HG02973 (cell line): Measurements from ENCODE around the gene SLC37A3.
"Not testable (repeated sequence)": the region's sequence is repeated elsewhere in the genome, so short reads cannot be mapped to it uniquely, and the experiment has no call there.

Experiments
- ATAC-seq: cut with Tn5 transposase; IDR thresholded peaks from one replicate; pipeline ENCODE4 v1.9.1; 2021; ENCODE audit warnings: moderate library complexity; ENCODE audit not compliant: unreplicated experiment

Gene SLC37A3

DNA sequence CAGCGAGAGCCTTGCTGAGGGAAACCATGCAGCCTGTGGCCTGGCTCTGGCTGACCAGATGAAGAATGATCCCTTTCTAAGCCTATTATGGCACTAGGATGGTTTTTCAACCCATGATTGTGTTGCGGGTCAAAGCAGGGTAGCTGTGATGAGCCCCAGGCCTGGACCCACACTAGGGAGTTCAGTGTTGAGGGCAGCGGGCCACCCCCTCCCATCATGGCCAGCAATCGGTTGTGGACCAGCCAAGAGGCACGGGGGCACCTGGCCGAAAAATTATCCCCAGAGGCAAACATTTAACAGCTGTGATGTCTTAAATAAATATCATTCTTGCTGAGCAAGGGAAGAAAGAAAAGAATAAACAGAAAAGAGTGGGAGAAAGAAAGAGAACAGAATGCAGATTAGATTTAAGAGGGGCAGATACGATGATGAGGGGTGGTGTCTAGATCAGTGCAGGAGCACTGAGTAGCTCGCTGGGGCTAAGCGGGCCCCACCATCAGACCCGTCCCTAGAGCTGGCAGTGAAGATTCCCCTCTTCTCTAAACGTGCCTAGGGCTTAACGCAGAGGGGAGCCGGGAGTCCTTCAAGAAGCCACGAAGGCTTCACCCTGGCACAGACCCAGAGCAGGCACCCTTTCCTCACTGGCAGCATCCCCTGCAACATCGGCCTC lies 82.7 kb downstream of the SLC37A3 start:
- no peak for ATAC-seq

DNA sequence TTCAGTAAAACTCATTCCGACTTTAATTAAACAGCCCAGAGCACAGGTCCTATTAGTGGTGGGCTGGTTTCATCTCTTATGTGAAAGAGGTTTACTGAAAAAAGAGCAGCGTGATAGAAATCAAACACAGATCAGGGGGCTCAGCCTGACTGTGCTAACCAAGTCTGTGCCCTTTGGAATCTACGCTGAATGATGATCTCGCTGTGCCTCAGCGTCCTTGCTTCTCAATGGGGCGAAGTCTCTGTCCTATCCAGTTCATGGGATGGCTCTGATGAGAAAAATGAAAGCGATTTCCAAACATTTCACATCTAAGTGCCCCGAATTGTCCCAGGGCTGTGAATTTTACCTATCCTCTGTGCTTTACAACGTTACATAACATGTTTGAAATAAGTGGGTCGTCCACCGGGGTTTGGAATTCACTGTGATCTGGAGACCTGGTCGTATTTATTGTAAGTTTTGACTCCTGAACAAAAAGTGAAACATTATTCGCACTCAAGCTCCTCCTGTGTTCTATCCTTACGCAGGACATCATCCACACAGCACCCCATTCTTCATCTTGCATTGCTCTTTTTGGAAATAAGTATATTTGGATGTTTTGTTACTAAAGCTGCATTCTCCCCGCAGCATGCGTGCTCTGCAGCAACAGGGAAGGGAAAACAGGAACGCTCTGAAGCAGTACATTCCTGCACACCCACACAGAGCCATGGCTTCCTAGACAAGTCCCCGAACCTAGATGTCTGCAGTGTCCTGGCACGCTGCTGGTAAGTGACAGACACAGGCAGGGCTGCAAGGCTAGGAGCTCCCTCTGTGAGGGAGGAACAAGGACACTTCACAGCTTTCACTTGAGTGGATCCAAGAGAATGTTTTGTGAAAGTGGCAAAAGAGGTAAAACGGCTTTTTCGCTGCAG lies 83.5 kb downstream of the SLC37A3 start:
- no peak for ATAC-seq

DNA sequence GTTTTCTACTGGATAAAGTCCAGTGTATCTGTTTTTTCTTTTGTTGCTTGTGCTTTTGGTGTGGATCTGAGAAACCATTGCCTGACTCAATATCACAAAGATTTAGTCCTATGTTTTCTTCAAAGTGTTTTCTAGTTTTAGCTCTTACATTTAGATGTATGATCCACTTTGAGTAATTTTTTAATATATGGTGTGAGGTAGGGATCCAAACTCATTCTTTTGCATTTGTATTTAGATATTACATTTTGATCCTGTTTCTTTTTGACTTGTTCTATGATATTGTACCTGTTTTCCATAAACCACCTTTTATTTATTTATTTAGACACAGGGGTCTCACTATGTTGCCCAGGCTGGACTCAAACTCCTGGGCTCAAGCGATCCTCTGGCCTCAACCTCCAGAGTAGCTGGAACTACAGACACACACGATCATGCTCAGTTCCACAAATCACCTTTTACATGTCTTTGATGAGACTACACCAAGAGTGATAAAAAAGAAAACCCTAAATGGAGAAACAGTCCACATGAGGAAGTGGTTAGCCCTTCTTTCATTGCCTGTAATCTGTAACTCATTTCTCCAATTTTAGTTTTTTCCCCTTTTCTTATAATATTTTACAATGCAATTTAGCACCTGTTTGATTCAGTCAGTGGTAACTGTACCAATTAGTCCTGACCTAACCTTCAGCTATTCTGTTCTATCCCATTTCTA lies 86.0 kb downstream of the SLC37A3 start:
- no peak for ATAC-seq

DNA sequence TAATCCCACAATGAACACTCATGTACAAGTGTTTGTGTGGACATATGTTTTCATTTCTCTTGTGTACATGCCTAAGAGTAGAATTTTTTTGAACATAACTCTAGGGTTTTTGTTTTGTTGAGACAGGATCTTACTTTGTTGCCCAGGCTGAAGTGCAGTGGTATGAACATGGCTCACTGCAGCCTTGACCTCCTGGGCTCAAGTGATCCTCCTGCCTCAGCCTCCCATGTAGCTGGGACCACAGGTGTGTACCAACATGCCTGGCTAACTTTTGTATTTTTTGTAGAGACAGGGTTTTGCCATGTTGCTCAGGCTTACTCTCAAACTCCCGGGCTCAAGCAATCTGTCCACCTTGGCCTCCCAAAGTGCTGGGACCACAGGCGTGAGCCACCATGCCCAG lies 87.2 kb downstream of the SLC37A3 start:
- not testable (repeated sequence) for ATAC-seq

DNA sequence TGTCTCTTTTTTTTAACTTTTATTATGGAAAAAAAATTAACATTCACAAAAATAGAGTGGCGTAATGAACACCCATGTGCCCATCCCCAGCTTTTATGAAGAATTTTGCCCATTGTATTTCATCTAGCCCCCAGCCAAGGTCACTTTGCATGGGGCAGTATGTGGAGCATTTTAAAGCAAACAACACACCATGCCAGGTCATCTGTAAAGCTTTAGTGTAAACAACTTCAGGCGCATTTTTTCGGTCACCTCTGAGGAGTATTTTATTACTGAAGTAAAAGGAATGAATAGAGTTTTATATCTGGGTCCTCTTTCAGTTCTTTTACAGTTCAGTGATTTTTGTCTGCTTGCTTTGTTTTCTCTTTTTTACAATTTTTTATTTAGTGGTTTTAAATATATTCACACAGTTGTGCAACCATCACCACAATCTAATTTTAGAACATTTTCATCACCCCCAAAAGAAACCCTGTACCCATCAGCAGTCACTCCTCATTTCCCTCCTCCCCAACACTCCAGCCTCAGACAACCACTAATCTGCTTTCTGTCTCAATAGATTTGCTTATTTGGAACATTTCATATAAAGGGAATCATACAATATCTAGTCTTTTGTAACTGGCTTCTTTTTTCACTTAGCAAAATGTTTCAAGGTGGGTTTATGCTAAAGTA lies 87.9 kb downstream of the SLC37A3 start:
- no peak for ATAC-seq

DNA sequence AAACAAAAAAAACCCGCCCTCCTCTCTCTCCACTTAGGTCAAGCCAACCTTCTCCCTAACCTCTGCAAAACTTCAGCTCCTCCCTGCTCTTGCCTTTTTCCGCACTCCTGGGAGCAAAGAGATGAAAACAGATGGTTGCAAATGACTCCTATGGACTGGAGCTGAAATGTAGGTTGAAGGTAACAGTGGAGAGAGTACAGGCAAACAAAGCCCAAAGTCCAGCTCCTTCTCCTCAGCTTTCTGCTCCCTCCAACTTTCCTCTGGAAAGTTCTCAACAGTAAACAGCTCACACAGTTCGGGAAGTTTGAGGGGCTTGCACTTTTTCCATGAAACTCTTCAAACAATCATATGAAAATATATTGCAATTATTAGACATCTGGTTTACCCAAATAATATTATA lies 90.3 kb downstream of the SLC37A3 start:
- no peak for ATAC-seq

DNA sequence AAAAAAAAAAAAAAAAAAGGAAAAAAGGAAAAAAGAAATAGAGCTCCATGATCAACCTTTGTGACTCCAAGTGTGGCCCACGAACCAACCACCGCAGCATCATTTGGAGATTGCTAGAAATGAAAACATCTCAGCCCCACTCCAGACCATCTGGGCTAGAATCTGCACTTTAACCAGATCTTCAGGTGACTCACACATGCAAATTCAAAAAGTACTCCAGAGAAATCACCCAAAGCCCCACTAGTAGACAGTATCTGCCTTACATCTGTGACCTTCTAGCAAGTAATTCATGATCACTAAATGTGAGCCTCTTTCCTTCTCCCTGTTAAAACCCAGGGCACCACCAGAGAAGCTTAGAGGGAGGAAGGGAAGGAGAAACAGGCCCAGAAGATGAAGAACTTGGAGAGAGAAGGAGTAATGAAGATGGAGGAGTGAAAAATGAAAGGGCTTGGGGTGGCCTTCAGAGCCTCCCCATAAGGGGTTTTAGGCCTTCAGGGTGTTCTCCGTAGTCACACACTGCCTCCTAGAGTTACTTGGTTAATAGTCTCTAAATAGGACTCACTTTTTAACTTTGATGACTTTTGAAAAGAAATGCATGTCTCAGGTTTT lies 94.0 kb downstream of the SLC37A3 start:
- no peak for ATAC-seq

DNA sequence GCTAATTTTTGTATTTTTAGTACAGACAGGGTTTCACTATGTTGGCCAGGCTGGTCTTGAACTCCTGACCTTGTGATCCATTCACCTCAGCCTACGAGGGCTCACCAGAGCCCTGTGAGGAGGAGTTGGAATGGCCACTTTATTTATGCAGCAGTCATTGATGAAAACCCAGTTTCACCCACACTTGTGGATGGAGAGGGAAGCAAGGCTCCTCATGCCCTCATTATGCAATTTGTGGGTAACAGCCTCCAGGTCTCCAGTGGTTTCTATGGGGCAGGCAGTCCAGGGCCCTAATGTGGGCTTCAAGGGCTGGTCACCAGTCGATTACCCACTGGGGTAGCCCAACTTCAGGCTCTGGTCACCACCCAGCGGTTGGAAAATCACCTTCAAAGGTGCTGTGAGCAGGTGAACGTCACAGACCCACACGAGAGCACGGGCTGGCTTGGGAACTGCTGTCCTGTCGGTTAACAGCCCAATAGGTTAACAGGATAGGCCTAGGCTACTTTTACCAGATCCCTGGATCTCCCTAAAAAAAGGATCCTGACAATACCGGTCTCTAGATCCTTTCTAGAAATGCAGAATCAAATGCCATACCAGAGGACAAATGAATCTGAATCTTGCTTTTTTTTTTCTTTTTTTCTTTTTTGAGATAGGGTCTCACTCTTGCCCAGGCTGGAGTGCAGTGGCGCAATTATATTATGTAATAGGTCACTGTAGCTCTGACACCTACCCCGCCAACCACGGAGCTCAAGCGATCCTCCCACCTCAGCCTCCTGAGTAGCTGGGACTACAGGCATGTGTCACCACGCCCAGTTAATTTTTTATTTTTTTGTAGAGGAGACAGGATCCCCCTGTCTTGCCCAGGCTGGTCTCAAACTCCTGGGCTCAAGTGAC lies 97.8 kb downstream of the SLC37A3 start:
- ATAC-seq: no peak

DNA sequence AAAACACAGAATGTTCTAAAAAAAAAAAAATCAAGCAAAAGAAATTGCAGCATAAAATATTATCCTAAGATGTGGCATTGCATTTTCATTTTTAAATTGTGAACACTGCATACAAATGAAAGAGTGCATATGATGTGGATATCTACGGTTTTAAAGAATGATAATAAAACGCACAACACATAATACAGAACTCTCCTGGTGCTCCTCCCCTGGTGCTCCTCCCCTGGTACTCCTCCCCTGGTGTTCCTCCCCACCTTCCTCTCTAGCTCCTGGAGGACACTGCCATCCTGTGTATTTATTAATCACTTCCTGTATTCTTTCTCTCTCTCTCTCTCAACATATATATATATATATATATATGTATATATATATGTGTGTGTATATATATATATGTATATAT lies 100.1 kb downstream of the SLC37A3 start:
- ATAC-seq: no peak

DNA sequence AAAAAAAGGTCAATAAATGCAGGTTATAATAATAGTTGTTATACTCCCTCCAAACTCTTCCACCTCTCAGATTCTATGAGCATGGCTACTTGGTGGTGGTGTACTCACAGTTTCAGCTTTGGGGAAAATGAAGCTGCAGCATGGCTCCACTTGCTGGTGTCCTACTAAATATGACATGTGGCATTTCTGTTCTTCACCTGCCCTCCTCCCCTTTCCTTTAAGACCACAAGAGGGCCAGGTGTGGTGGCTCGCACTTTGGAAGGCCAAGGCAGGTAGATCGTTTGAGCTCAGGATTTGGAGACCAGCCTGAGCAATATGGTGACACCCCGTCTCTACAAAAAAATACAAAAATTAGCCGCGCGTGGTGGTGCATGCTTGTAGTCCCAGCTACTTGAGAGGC lies 101.1 kb downstream of the SLC37A3 start:
- ATAC-seq: no peak

DNA sequence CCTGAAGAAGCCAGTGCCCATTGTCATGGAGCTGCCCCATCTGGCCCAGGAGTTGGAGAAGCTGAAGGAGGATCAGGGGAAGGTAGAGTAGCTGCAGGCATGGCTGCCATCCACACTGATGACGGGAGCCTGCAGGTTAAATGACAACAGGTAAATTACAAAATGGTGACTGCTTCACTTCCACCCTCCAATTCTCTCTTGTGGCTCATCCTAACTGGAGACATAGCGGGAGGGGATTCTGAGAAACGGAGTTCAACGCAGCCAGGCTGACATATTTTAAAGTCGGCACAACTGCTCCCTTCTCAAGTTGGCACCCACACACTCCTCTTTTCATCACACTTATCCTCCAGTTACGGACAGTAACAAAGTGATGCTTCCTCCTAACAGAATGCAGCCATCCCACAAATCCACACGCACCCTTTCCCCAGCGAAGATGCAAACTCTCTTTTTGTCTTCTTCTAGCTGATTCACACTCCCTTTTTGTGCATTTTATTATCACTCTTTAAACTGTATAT lies 103.0 kb downstream of the SLC37A3 start:
- ATAC-seq: no peak

DNA sequence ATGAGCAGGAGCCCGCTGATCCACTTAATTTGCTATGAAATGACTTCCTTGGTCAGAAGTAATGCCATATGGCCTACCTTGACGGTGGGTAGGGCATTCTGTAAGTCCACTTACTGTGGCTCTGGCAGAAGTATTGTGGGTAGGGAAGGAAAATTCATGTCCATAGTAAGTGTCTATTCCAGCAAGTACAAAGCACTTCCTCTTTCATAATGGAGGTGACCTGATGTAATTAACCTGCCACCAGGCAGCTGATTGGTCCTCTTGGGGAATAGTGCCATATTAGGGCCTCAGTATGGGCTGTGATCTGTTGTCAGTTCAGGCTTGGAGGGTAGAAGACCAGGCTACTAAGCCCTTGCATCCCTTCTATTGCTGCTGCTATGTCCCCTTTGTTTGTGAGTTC lies 103.9 kb downstream of the SLC37A3 start:
- ATAC-seq: no peak

DNA sequence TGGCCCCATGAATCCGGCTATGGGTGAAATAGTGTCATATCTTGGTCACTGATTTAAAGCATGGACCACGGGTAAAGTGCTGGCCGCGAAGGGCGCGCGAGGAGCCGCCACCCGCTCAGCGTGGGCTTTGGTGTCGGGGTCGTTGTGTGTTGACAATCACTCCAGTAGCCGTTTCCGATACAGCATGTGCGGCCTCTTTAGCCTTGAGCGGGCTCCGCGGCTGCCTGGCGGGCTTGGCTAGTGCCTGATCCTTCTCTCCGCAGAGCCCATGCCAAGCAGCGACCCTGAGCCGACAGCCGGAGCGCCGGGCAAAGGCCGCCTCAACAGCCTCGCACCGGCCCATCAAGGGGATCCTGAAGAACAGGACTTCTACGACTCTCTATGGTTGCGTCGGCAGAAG lies 105.9 kb downstream of the SLC37A3 start:
- no peak for ATAC-seq

DNA sequence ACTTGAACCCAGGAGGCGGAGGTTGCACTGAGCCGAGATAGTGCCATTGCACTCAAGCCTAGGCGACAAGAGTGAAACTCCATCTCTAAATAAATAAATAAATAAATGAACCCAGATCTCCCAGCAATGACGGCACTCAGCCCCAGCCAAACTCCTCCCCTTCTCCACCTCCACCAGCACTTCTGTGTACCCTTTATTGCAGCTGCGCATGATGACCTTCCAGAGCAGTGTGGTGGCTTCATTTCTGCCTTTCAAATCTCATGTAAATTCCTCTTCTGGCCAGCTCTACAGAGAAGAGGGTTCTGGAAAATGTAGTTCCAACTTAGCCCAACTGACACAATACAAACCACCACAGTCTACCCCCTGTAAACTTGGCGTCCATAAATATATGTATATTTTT lies 108.5 kb downstream of the SLC37A3 start:
- no peak for ATAC-seq

DNA sequence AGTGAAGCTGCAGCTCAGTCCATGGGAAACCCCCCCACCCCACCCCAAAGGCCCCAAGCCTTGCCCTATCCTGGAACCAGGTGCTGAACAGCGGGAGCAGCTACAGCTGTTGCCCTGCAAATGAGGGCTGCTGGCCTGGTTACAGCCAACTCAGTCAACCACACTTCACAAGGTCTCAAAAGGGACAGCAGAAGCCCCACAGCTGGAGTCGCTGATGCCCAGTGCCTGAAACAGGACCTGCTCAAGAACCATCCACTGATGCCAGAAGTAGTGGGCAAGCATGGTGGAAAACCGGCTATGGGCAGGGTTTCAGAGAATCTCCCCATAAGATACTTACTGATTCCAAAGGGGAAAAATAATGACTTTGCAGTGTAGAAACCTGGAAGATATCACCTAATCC lies 110.3 kb downstream of the SLC37A3 start:
- ATAC-seq: no peak

DNA sequence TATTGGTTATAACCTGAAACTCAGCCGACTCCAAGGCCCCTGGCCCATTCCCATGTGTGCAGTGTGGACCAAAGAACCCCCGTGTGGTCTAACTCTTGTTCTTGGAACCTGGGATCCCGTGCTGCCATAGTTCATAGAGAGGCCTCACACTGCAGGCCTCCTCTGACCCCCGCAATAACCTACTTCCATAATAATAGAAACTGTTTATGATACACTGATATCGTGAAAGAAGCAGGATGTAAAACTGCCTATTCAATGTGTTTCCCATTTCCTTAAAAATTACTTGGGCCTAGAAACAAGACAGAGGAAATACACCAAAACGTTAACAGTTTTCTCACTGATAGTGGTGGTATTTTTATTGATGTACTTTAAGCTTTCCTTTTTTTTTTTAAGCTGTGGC lies 112.4 kb downstream of the SLC37A3 start:
- ATAC-seq: no peak

DNA sequence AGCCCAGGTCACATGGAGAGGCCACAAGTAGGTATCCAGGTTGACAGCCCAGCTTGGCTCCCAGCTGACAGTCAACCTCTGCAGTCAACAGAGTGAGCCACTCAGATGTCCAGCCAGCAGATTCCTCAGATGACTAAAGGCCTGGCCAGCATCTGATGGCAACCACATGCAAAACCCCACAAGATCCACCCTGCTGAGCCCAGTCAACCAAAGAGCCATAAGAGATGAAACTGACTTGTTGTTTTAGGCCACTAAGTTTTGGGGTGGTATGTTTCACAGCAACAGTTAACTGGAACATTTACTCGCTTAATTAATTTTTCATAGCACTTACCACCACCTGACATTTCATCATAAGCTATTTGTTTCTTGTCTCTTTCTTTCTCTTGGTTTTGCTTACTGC lies 114.3 kb downstream of the SLC37A3 start:
- ATAC-seq: no peak
